Muscle of back (tissue), 11 donors: ENCODE data around the gene CDH23. TPM values are rescaled to one million over a fixed set of nuclear protein-coding genes. Genes with fewer than 3 reads are reported as not detected.
A peak's percentile ranks its signal among the peaks of the same experiment; 100 is the strongest.

Experiments
- DNase-seq, 3 donors: peaks; one replicate each; pipeline versions ENCODE4 v3.0.0 to v3.0.0-alpha.2; 2013
- polyA plus RNA-seq, 10 donors: library from polyadenylated mRNA; unstranded; fragments of 120-200 nt; gene quantifications; one replicate each; pipeline ENCODE4 v1.2.1, GENCODE V29; 2013; ENCODE audit not compliant: insufficient read length in 10 of 10

The CDH23 gene
- polyA plus RNA-seq, 10 donors: 3.1 to 5.7 (median 4.1) TPM

- DNase-seq: no peak
Observed at GRCh38 chr10:71723311-71723710, 326.6 kb downstream of the CDH23 start.

- DNase-seq: no peak
Observed at GRCh38 chr10:71724539-71724938, 327.8 kb downstream of the CDH23 start.

- DNase-seq: no peak
Observed at GRCh38 chr10:71725249-71725648, 328.5 kb downstream of the CDH23 start.

- DNase-seq: no peak
Observed at GRCh38 chr10:71725998-71726579, 329.4 kb downstream of the CDH23 start.

- DNase-seq: no peak
Observed at GRCh38 chr10:71726580-71727104, 329.9 kb downstream of the CDH23 start.

- DNase-seq: no peak
Observed at GRCh38 chr10:71727105-71727737, 330.5 kb downstream of the CDH23 start.

GRCh38 chr10:71727738-71728737, 331.3 kb downstream of the CDH23 start:
- DNase-seq: peak; percentile 64 to 85 (median 70)

- DNase-seq: no peak
Observed at GRCh38 chr10:71729161-71729636, 332.5 kb downstream of the CDH23 start.

GRCh38 chr10:71731791-71732190, 335.1 kb downstream of the CDH23 start:
- no peak for DNase-seq

- no peak for DNase-seq
Observed at GRCh38 chr10:71734797-71735196, 338.1 kb downstream of the CDH23 start.

GRCh38 chr10:71735709-71736569, 339.2 kb downstream of the CDH23 start:
- no peak for DNase-seq

GRCh38 chr10:71736570-71736952, 339.8 kb downstream of the CDH23 start:
- DNase-seq: no peak

GRCh38 chr10:71737001-71737833, 340.5 kb downstream of the CDH23 start:
- DNase-seq: no peak

GRCh38 chr10:71737834-71738197, 341.1 kb downstream of the CDH23 start:
- no peak for DNase-seq

- DNase-seq: no peak
Observed at GRCh38 chr10:71739358-71739900, 342.7 kb downstream of the CDH23 start.

GRCh38 chr10:71740069-71740653, 343.4 kb downstream of the CDH23 start:
- no peak for DNase-seq

- no peak for DNase-seq
Observed at GRCh38 chr10:71741029-71741428, 344.3 kb downstream of the CDH23 start.

GRCh38 chr10:71741671-71742070, 345.0 kb downstream of the CDH23 start:
- DNase-seq: no peak

GRCh38 chr10:71742301-71743088, 345.8 kb downstream of the CDH23 start:
- DNase-seq: no peak
